GM10266 (cell line): Measurements from ENCODE around the gene FAM50A.

Experiments
- DNase-seq: peaks from one replicate; pipeline ENCODE4 v3.0.0; 2012; ENCODE audit errors: extremely low spot score
- CTCF ChIP-seq: IDR thresholded peaks from 2 replicates; pipeline ENCODE4 v1.5.1; 2012; ENCODE audit warnings: mild to moderate bottlenecking, low read depth; ENCODE audit not compliant: control insufficient read depth, insufficient read depth; ENCODE audit errors: missing control alignments

The FAM50A gene

DNA sequence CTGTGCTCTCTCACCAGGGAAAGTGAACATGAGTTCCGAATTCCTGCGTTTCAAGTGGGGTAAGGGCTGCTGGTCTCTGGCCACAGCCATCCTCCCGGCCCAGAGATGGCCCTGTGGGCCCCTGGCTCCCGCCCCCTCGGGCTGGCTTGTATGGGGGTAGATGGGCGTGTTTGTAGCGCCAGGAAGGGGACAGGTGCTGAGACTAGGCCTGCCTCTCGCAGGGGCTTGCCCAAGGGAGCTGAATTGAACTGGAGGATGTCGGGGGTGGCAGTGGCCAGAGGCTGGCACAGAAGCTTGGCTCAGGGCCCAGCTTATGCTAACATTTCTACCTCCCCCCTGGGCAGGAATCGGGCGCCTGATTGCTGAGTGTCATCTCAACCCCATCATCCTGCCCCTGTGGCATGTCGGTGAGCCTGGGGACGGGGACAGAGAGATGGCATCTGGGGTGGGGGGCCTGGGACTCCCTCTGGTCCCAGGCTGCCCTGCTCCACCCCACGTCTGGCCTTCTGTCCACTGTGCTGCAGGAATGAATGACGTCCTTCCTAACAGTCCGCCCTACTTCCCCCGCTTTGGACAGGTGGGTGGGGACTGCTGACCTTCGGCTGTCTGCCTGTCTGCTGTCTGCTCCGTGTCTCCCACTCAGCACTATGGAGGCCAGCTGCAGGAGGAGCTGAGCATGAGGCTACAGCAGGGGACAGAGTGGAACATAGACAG lies 24.1 kb upstream of the FAM50A start:
- DNase-seq: no peak

DNA sequence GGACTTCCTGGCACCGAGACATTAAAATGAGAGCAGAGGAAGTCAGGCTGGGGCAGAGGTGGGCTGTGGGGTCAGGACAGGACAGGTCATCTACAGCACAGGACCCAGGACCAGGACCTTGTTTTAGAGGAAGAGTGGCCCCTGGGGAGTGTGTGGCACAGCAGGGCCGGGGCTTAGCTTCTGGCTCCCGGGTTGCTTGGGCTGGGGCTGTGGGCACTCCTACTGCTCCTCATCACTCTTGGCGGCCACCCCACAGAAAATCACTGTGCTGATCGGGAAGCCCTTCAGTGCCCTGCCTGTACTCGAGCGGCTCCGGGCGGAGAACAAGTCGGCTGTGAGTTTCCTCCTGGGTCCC lies 23.6 kb upstream of the FAM50A start:
- TF ChIP-seq CTCF: no peak
- DNase-seq: no peak

More for the DNA sequence above, 24.1 kb upstream of the FAM50A start:
- no peak for TF ChIP-seq CTCF

DNA sequence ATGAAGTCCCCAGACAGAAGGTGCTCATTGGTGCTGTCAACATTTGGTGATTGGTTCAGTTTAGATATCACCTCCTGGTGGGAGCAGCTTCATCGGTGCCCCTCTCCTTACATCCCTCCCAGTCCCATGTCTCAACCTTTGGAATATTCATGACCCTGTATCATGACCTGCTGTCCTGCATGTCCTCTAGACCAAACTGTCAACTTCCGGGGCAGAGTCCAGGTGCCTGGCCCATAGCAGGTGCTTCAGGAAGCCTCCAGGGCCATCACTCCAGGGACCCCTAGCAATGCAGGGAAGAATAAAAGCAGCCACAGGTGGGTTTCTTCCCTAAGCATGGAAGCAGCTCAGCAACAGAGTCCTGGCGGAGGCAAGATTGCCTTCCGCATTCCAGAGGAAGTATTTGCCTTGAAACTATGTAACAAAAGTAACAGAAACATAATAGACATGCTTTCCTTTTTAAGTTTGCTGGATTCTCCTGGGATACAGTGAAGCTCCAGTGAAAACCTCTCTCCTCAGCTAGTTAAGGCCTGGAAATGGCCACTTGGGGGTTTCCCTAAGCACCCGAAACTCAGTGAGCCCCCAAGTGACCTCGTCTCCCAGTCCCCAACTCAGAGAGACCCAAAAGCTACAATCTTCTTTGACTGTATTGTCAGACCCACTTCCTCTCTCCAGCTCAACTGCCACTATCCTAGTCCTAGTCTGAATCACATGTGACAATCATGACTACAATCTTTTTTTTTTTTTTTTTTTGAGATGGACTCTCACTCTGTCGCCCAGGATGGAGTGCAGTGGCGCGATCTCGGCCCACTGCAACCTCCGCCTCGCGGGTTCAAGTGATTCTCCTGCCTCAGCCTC lies 16.8 kb upstream of the FAM50A start:
- DNase-seq: no peak
- TF ChIP-seq CTCF: no peak

DNA sequence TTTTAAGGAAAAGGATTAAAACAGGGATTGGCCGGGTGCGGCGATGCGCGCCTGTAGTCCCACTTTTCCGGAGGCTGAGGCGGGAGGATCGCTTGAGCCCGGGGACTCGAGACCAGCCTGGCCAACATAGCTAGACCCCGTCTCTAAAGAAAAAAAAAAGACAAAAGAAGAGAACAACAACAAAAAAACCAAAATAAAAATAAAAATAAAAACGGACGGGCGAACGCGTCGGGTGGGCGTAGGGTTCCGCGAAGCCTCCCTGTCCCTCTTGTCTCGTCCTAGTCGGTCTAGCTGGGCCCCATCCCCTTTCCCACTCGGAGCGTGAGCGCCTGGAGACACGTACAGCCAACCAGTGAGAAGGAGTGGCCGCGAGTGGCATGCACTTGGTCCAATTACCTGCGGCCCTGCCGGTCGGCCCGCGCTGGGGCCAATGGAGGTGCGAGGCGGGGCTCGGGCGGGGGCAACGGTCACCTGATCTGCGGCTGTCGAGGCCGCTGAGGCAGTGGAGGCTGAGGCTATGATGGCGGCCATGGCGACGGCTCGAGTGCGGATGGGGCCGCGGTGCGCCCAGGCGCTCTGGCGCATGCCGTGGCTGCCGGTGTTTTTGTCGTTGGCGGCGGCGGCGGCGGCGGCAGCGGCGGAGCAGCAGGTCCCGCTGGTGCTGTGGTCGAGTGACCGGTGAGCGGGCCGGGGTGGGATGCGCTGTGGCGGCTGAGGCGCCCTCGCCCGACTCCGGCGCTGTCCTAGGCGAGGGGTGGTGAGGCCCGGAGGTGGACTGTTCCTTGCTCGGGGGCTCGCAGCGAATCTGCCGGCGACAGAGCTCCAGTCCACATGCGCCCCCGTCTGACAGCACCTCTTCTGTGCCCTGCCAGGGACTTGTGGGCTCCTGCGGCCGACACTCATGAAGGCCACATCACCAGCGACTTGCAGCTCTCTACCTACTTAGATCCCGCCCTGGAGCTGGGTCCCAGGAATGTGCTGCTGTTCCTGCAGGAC lies 15.5 kb upstream of the FAM50A start, which contains the start of gene ATP6AP1:
ATP6AP1 (plus strand) TSS at position 502 of the 996 bp plus-strand sequence; CDS start at position 518, 16 bp downstream.
- TF ChIP-seq CTCF: peak; percentile 20
- peak; percentile 91 for DNase-seq

GRCh38 chrX:154429711-154430110 lies 14.2 kb upstream of the FAM50A start:
- TF ChIP-seq CTCF: no peak
- no peak for DNase-seq

DNA sequence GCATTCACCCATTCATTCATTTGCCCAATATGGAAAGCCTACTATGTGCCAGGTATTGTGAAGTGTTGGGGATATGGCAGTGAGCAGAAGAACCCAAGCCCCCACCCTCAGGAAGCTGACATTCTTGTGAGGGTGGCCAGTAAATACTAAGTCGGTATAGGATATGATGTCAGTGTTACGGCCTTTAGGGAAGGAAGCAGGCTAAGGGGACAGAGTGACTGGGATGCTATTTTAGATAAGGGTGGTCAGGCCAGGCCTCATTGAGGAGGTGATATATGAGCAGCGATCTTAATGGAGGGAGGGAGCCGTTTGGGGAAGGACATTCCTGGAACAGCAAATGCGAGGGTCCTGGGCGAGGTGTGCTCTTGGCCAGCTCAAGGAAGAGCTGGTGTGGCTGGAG lies 13.5 kb upstream of the FAM50A start:
- no peak for TF ChIP-seq CTCF
- DNase-seq: no peak
